Hepatocyte (in vitro differentiated cells): Measurements from ENCODE around the gene ANKRD16. TPM values are rescaled to one million over a fixed set of nuclear protein-coding genes. Genes with fewer than 3 reads are reported as not detected.
A peak's percentile ranks its signal among the peaks of the same experiment; 100 is the strongest.

Experiments used
- DNase-seq: peaks from one replicate; pipeline ENCODE4 v3.0.0-alpha.2; 2016; ENCODE audit warnings: low spot score
- H2AFZ ChIP-seq: fragments of 200-600 bp; sonication (generic); 2 replicates; pipeline ENCODE4 v1.6.0; 2016; ENCODE audit warnings: antibody characterized with exemption, mild to moderate bottlenecking
- H3K27ac ChIP-seq: fragments of 200-600 bp; sonication (generic); 2 replicates; pipeline ENCODE4 v1.5.1; 2016; ENCODE audit warnings: mild to moderate bottlenecking
- H3K27me3 ChIP-seq: fragments of 200-600 bp; sonication (generic); 2 replicates; pipeline ENCODE4 v1.6.1; 2016
- H3K36me3 ChIP-seq: fragments of 200-600 bp; sonication (generic); replicated peaks from 2 replicates; pipeline ENCODE4 v1.5.1; 2016; ENCODE audit warnings: low read depth; ENCODE audit not compliant: insufficient read depth
- H3K4me1 ChIP-seq: fragments of 200-600 bp; sonication (generic); 2 replicates; pipeline ENCODE4 v1.5.1; 2016; ENCODE audit warnings: mild to moderate bottlenecking, moderate library complexity; ENCODE audit not compliant: insufficient read depth
- H3K4me2 ChIP-seq: fragments of 200-600 bp; sonication (generic); 2 replicates; pipeline ENCODE4 v1.6.0; 2016
- H3K4me3 ChIP-seq: fragments of 200-600 bp; sonication (generic); 2 replicates; pipeline ENCODE4 v1.5.1; 2016; ENCODE audit warnings: mild to moderate bottlenecking
- H3K79me2 ChIP-seq: fragments of 200-600 bp; sonication (generic); 2 replicates; pipeline ENCODE4 v1.6.0; 2017; ENCODE audit warnings: mild to moderate bottlenecking
- H3K9me2 ChIP-seq: fragments of 200-600 bp; sonication (generic); replicated peaks from 2 replicates; pipeline ENCODE4 v1.6.0; 2017; ENCODE audit warnings: mild to moderate bottlenecking; ENCODE audit not compliant: insufficient read depth
- H3K9me3 ChIP-seq: fragments of 200-600 bp; sonication (generic); 2 replicates; pipeline ENCODE4 v1.5.1; 2016; ENCODE audit warnings: low read depth, mild to moderate bottlenecking
- H4K20me1 ChIP-seq: fragments of 200-600 bp; sonication (generic); 2 replicates; pipeline ENCODE4 v1.6.0; 2016; ENCODE audit warnings: mild to moderate bottlenecking; ENCODE audit not compliant: insufficient read depth, poor library complexity, severe bottlenecking
- CTCF ChIP-seq: fragments of 200-600 bp; sonication (generic); IDR thresholded peaks from 2 replicates; pipeline ENCODE4 v1.5.1; 2016; ENCODE audit warnings: antibody characterized with exemption, mild to moderate bottlenecking; ENCODE audit not compliant: poor library complexity
- EZH2 ChIP-seq: fragments of 200-600 bp; sonication (generic); IDR thresholded peaks from 2 replicates; pipeline ENCODE4 v1.6.1; 2016; ENCODE audit warnings: antibody characterized with exemption, mild to moderate bottlenecking, borderline replicate concordance
- EZH2phosphoT487 ChIP-seq: fragments of 200-600 bp; sonication (generic); IDR thresholded peaks from one replicate; pipeline ENCODE4 v1.6.1; 2018; ENCODE audit warnings: antibody characterized with exemption, mild to moderate bottlenecking, low read depth, moderate library complexity; ENCODE audit not compliant: unreplicated experiment, severe bottlenecking
- WGBS: methylation state at CpG from one replicate; pipeline ENCODE4 v1.1.6; 2016; ENCODE audit warnings: low lambda C conversion rate; ENCODE audit errors: missing lambda C conversion rate; 5-methylcytosine and 5-hydroxymethylcytosine counted together
- polyA plus RNA-seq: library from polyadenylated mRNA; unstranded; fragments of >200 nt; fragmentation: Nextera tagmentation; extraction: Ambion mirVana; gene quantifications from 2 replicates; pipeline ENCODE4 v1.2.1, GENCODE V29; 2016
- total RNA-seq: library from RNA; depleted of rRNA; stranded (reverse); fragments of >200 nt; gene quantifications from 2 replicates; pipeline ENCODE4 v1.2.3, GENCODE V29; 2014

The ANKRD16 gene
- total and polyA plus RNA-seq, 2 experiments from 2014 or later: 6.8 to 15.7 TPM

GRCh38 chr10:5891009-5891408 is 1.3 kb upstream of the ANKRD16 start:
- Histone ChIP-seq H4K20me1 (peaks cover 28% of the 10 kb centered on the region), H3K4me1 (peaks cover 19% of the 10 kb centered on the region), H3K9me3 (no peaks in the 10 kb centered on the region), H3K27ac (peak overlapping the region; percentile 77), H3K27me3 (no peaks in the 10 kb centered on the region), H3K4me3 (peak overlapping the region; percentile 48), H3K9me2 (no peaks in the 10 kb centered on the region), H3K79me2 (peaks cover 78% of the 10 kb centered on the region), H3K36me3 (no peaks in the 10 kb centered on the region), H3K4me2 (peak overlapping the region; percentile 94), H2AFZ (peak overlapping the region; percentile 42)
- no peak for TF ChIP-seq EZH2phosphoT487
- TF ChIP-seq EZH2: no peak
- TF ChIP-seq CTCF: no peak
- WGBS: 66% methylated on average over 7 of the region's 7 CpGs
- no peak for DNase-seq

GRCh38 chr10:5890452-5890915 is 791 bp upstream of the ANKRD16 start:
- peak overlapping the region; percentile 48 for H3K4me3 ChIP-seq
- WGBS: 3% methylated on average over 14 of the region's 40 CpGs
- peaks cover 19% of the 10 kb centered on the region for H3K4me1 ChIP-seq
- H3K4me2 ChIP-seq: peak overlapping the region; percentile 94
- H3K79me2 ChIP-seq: peaks cover 73% of the 10 kb centered on the region
- H3K36me3 ChIP-seq: no peaks in the 10 kb centered on the region
- peaks cover 28% of the 10 kb centered on the region for H4K20me1 ChIP-seq
- peak; percentile 48 for DNase-seq
- no peaks in the 10 kb centered on the region for H3K27me3 ChIP-seq
- no peaks in the 10 kb centered on the region for H3K9me2 ChIP-seq
- H2AFZ ChIP-seq: peak overlapping the region; percentile 42
- H3K27ac ChIP-seq: peak overlapping the region; percentile 77
- TF ChIP-seq EZH2phosphoT487: no peak
- no peak for TF ChIP-seq CTCF
- no peak for TF ChIP-seq EZH2
- no peaks in the 10 kb centered on the region for H3K9me3 ChIP-seq

- Histone ChIP-seq H3K27me3 (no peaks in the 10 kb centered on the region), H3K9me3 (no peaks in the 10 kb centered on the region), H3K4me3 (peak overlapping the region; percentile 36), H3K4me1 (peaks cover 19% of the 10 kb centered on the region), H3K36me3 (no peaks in the 10 kb centered on the region), H4K20me1 (peaks cover 28% of the 10 kb centered on the region), H2AFZ (peak overlapping the region; percentile 75), H3K4me2 (peak overlapping the region; percentile 86), H3K79me2 (peaks cover 59% of the 10 kb centered on the region), H3K27ac (peak overlapping the region; percentile 77), H3K9me2 (no peaks in the 10 kb centered on the region)
- under 1% methylated on average over 29 of the region's 80 CpGs for WGBS
- DNase-seq: peak; percentile 74
- no peak for TF ChIP-seq CTCF
- no peak for TF ChIP-seq EZH2phosphoT487
- no peak for TF ChIP-seq EZH2
Observed at GRCh38 chr10:5888843-5889623, 660 bp downstream of the ANKRD16 start.
